Activated gamma-delta T cell (primary cell): Measurements from ENCODE around the gene BRD7.

Experiments
- DNase-seq: peaks from one replicate; lab custom pipeline; 2025; lab: John Stamatoyannopoulos, UW

Gene BRD7

GRCh38 chr16:50303605-50304466, 65.0 kb downstream of the BRD7 start:
- DNase-seq = no peak

GRCh38 chr16:50303041-50303604, 65.7 kb downstream of the BRD7 start:
- DNase-seq = no peak

DNA sequence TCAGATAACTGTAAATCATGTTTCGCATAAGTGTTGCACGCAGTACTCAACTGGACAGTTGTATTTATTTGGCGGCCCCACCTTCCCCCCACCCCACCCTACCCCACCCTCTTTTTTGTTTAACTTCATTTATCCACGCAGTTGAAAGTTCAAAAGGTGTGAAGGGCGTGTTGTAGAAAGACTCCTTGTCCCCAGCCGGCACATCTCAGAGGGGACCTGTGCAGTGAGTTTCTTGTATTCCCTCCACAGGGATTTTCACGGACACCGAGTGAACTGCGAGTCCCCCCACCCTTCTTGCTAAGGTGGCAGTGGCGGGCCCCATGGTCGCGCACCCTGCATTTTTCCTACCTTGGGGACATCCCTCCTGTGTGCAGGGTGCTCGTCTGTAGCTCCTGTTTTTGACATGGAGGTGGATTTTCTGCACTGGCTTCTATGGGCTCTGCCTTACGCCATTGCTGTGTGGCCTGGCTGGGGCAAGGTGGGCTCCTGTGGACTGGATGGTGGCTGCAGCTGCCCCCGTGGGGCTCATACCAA, 66.2 kb downstream of the BRD7 start:
- DNase-seq = no peak

DNA sequence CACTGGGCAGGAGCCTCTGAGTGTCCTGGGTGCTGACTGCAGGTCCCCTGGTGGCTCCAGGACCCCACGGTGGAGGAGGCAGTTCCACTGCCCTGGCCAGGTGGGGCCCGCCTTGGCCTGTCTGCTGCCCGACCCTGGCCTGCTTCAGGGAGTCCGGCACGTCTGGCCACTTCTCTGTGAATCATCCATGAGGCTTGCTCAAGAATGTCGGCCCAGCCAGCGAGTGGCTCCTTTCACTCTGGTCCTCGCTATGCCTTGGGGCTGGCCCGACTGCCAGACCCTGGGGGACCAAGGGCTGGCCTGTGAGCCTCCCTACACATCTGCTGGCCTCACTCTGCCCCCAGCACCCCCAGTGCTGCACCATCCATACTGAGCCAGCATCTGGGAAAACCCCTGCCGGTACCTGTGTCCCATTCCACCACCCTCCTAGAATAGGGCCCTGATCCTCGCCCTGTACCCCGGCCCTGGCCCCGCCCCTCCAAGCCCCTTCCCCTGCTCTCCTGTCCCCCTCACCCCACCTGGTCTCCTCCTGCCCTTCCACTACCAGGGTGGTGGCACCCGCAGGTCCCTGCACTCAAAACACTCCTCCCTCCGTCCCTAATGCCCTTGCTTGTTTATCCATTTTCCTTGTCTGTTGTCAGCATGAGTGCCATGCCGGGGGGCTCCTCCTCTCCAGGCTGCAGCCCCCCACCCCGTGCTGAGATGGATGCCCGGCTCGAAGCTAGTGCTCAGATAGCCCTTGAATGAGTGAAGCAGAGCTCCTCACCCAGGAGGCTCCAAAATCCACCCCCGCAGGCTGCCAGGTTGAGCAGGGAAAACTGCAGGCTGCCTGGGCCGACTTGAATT, 66.9 kb downstream of the BRD7 start:
- DNase-seq = no peak

- DNase-seq = no peak
Measured at GRCh38 chr16:50300942-50301625, 67.7 kb downstream of the BRD7 start.

DNA sequence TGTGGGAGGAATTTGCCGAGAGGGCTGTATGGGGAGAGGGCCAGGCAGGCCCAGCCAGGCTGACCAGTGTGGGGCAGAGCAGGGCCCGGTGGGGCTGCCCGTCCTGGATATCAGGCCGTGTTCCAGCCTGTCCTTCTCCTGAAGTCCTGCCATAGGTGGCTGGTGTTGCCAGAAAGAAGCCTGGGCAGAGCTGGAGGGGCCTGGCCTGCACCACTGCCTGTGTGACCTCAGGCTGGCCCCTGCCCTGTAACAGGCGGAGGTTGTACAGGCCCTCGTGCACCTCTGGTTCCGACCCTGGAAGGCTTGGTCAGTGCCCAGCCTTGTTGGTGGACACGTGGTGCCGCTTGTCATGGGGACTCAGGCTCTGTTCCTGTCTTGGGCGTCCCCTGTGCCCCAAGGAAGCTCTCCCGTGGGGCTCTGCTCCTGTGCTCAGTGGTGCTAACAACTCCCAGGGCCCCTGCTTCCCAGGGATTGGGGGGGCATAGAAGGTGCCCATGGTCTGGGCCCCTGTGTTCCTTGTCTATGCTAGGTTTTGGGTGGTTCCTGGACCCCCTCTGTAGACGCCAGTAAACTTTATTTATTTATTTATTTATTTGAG, 69.2 kb downstream of the BRD7 start:
- DNase-seq = no peak

DNA sequence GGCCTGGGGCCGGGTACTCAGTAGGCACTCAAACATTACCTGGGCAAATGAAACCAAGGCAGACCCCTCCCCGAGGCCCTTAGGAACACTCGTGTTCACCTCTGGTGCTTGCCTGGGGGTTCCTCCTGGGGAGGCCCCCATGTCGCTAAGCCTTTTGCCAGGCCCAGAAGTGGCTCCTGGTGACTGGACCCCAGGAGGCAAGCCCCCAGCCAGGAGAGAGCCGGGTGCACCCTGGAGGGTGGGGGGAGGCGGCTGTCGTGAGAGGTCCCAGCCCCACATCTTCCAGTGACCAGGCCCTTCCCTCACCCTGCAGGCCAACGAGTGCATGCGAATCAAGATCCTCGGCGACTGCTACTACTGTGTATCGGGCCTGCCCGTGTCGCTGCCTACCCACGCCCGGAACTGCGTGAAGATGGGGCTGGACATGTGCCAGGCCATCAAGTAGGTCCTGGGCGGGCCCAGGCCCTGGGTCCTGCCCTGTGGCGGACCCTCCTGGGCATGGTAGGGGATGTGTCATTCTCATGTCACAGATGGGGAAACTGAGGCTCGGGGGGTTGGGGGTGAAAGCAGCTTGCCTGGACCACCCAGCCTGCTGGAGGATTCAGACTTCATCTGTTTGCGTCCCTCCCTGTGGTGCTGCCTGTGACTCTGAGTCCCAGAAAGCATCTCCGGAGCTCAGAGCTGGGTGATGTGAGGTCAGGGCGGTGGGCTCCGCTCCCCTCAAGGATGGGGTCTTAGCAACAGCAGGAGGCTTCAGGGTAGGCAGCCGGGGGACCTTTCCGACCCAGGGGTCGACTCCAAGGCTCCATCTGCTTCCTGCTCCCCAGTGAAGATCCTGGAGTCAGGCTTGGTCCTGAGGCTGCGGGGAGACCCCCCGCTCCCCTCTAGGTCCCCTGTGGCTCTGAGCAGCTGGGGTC, 69.9 kb downstream of the BRD7 start:
- DNase-seq = no peak

GRCh38 chr16:50298075-50298460, 70.7 kb downstream of the BRD7 start:
- no peak for DNase-seq

DNA sequence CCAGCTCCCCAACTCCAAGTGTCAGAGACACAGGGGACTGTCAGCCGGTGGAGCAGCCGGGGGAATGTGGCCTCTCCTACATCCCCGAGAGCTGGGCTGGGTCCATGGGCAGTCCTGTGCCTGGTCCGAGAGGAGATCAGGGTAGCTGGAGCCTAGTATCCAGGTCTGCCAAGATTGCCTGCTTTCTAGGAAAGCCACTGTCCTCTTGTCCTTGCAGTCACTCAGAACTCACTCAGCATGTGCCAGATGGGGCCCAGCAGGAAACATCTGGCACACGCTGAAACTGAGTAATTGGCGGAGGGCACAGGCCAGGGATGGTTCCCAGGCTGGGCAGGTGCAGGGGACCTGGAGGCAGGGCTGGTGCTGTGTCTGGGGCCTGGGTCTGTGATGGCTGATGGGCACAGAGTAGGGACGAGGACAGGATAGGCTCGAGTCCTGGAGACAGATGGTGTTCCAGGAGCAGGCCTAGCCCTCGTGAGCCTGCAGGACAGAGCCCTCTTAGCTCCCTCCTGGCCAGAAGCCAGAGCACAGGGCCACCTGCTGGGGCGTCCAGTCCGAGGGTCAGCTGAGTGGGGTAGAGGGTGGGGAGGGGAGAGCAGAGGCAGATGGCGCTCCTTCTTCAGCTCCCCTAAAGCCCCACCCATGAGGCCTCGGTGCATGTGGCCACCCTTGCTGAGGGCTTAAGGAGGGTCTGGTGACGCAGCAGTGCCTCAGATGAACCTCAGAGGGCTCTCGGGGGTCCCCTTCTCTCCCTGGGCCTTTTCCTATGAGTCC, 71.3 kb downstream of the BRD7 start:
- DNase-seq = no peak

GRCh38 chr16:50296807-50297206, 72.0 kb downstream of the BRD7 start:
- DNase-seq = no peak

GRCh38 chr16:50295541-50296132, 73.2 kb downstream of the BRD7 start:
- no peak for DNase-seq

DNA sequence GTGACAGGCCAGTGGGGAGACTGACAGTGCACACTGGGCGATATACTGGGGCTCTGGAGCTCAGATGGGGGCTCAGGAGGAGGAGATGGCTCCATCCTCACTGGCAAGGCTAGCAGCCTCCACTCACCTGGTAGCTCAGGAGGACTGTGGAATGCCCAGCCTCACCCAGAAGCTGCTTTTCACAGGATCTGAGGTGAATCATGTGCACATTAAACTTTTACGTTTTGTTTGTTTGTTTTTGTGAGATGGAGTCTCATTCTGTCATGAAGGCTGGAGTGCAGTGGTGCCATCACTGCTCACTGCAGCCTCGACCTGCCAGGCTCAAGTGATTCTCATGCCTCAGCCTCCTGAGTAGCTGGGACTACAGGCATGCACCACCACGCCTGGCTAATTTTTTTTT, 73.8 kb downstream of the BRD7 start:
- DNase-seq = no peak

DNA sequence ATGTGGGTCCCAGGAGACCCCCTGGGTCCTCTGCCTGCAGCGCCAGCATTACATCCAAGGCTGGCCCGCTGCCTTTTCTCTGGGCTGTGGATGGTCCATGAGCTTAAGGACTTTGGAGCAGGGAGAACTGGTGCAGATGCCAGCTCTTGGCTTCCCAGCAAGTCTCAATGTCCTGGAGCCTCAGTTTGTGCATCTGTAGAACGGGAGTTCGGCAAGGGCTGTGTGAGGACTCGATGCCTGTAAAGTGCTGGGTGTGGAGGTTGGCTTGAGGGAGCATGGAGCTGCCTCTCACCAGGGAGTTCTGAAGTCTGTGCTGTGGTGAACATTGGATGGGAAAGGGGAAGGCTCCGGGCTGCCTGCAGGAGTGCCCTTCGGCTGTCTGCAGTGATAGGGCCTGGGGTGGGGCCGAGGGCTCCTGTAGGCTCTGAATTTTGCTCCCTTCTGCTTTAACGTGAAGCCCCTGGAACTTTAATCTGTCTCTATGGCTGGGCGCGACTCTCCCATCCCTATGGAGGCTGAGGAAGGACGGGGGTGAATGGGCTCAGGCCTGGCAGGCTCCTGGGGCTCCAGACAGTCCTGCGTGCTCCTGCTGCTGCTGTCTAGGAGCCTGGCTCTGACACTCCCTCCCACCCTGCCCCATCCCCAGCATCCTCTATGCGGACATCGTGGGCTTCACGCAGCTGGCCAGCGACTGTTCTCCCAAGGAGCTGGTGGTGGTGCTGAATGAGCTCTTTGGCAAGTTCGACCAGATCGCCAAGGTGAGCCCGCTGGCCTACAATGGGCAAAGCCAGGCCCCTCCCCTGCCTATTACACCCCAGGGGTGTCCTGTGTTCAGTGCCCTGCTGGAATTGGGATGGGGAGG, 74.6 kb downstream of the BRD7 start:
- DNase-seq = no peak

DNA sequence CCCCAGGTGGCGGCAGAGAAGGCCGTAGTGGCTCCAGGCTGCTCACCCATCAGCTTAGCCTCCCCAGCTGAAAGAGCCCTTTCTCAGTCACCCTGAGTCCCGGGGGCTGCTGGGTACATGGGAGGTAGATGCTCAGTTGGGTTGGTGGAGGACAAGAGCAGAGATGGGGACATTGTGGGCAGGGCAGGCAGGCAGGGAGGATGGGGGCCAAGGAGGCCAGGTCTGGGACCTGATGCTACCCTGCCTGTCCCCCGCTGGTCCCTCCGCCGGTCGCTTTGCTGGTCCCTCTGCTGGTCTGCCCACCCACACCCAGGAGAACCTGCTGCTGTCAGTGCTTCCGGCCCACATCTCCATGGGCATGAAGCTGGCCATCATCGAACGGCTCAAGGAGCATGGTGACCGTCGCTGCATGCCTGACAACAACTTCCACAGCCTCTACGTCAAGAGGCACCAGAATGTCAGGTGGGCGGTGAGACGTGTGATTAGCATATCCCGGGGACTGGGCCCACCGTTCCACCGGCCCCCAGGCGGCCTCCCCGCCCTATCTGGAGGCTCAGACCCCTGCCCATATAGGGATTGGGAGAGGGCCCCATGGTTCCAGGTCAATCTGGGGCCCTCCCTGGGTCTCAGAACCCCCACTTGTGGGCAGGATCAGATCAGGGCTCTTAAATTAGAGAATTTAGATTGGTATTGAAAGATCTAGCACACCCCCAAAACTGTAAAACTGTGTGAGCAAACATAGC, 75.6 kb downstream of the BRD7 start:
- no peak for DNase-seq

GRCh38 chr16:50292566-50292948, 76.2 kb downstream of the BRD7 start:
- DNase-seq = no peak

- no peak for DNase-seq
Measured at GRCh38 chr16:50291719-50292565, 76.8 kb downstream of the BRD7 start.

DNA sequence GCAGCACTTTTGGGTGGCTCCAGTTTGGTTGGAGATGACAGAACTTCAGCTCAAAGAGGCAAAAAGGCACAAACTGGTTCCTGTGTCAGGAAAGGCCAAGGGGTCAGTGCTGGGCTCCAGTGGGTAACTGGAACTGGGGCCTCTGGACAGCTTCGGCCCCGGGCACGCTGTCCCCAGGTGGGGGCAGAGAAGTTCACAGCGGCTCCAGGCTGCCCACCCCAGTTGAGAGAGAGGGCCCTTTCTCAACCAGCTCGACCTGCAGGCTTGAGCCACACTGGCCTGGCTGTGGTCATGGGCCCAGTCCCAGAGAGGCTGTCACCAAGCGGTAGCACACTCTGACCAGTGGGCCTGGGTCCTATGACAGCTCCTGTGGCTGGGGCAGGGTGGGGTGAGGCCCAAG, 77.9 kb downstream of the BRD7 start:
- DNase-seq = no peak
